Activated CD4-positive, alpha-beta memory T cell treated with anti-CD3 and anti-CD28 coated beads for 36 hours (primary cell): ENCODE data around the gene DLG1. TPM values are rescaled to one million over a fixed set of nuclear protein-coding genes. Genes with fewer than 3 reads are reported as not detected.

ENCODE experiments used
- CTCF ChIA-PET: fragments of 350-600 bp; sonication (Branson Sonifier 250); formaldehyde crosslinking; loops from one replicate; lab custom pipeline; 2021; ENCODE audit warnings: antibody characterized with exemption, inconsistent platforms; lab: Charles Lee
- POLR2A ChIA-PET: fragments of 350-600 bp; sonication (Branson Sonifier 250); formaldehyde crosslinking; loops from one replicate; lab custom pipeline; 2021; ENCODE audit warnings: antibody characterized with exemption; lab: Charles Lee
- DNase-seq: peaks from one replicate; pipeline ENCODE4 v3.0.0-alpha.2; 2020
- H3K27ac Mint-ChIP-seq: one replicate; pipeline ENCODE4 v1.8.0; 2021; ENCODE audit warnings: mixed read lengths
- H3K27me3 Mint-ChIP-seq: one replicate; pipeline ENCODE4 v1.8.0; 2021; ENCODE audit warnings: mixed read lengths
- H3K36me3 Mint-ChIP-seq: one replicate; pipeline ENCODE4 v1.8.0; 2021; ENCODE audit warnings: mixed read lengths
- H3K4me1 Mint-ChIP-seq: one replicate; pipeline ENCODE4 v1.8.0; 2021; ENCODE audit warnings: low read depth, mixed read lengths
- H3K4me3 Mint-ChIP-seq: one replicate; pipeline ENCODE4 v1.8.0; 2021; ENCODE audit warnings: mild to moderate bottlenecking, mixed read lengths
- H3K9me3 Mint-ChIP-seq: one replicate; pipeline ENCODE4 v1.8.0; 2021; ENCODE audit warnings: mixed read lengths
- intact Hi-C: fragments of 100-400 bp; cut with micrococcal nuclease; formaldehyde crosslinking; loops from one replicate; pipeline ENCODE4 v1.15.1; 2023
- total RNA-seq, 2 experiments: library from RNA; stranded (reverse); gene quantifications; one replicate each; pipeline ENCODE4 v1.2.3, GENCODE V29; 2021

The DLG1 gene
- total RNA-seq, 2 experiments from 2014 or later: 52.6 to 53.3 TPM

- peaks cover 22% of the 10 kb centered on the region for H3K36me3 Mint-ChIP-seq
- H3K4me1 Mint-ChIP-seq: peaks cover 37% of the 10 kb centered on the region
- peak overlapping the region; percentile 97 for H3K4me3 Mint-ChIP-seq
- no peaks in the 10 kb centered on the region for H3K9me3 Mint-ChIP-seq
- DNase-seq: no peak
- intact Hi-C loops: loop anchor here (5.0 to 10.0 kb wide), 5 partner anchors 40 to 652 kb away; partner anchors contain the start of gene NCBP2
- H3K27me3 Mint-ChIP-seq: peaks cover 14% of the 10 kb centered on the region
- ChIA-PET CTCF (no interaction called here), POLR2A (no interaction called here)
- H3K27ac Mint-ChIP-seq: peak overlapping the region; percentile 89
Observed at GRCh38 chr3:197297002-197297401, 1.4 kb downstream of the DLG1 start.

GRCh38 chr3:197296545-197296944 is 1.9 kb downstream of the DLG1 start:
- ChIA-PET CTCF (interaction anchor here (1.2 kb wide), 1 partner anchor 40 kb away, joined by 13 read pairs; no protein-coding TSS in a partner anchor), POLR2A (no interaction called here)
- no peak for DNase-seq
- peak overlapping the region; percentile 89 for H3K27ac Mint-ChIP-seq
- peaks cover 14% of the 10 kb centered on the region for H3K27me3 Mint-ChIP-seq
- peaks cover 25% of the 10 kb centered on the region for H3K36me3 Mint-ChIP-seq
- H3K4me3 Mint-ChIP-seq: peak overlapping the region; percentile 97
- intact Hi-C loops: loop anchor here (5.0 to 10.0 kb wide), 5 partner anchors 39 to 652 kb away; partner anchors contain the start of gene NCBP2
- no peaks in the 10 kb centered on the region for H3K9me3 Mint-ChIP-seq
- H3K4me1 Mint-ChIP-seq: peaks cover 41% of the 10 kb centered on the region

GRCh38 chr3:197295871-197296270 is 2.5 kb downstream of the DLG1 start:
- H3K27me3 Mint-ChIP-seq: peaks cover 11% of the 10 kb centered on the region
- POLR2A ChIA-PET: no interaction called here
- no peaks in the 10 kb centered on the region for H3K9me3 Mint-ChIP-seq

GRCh38 chr3:197293605-197294237 is 4.7 kb downstream of the DLG1 start:
- intact Hi-C loops: loop anchor here (5.0 to 10.0 kb wide), 3 partner anchors 34 to 649 kb away; no protein-coding TSS in a partner anchor
- Mint-ChIP-seq H3K4me3 (no peak overlapping the region), H3K36me3 (peaks cover 37% of the 10 kb centered on the region), H3K27me3 (no peaks in the 10 kb centered on the region), H3K27ac (no peak overlapping the region), H3K9me3 (no peaks in the 10 kb centered on the region), H3K4me1 (peaks cover 61% of the 10 kb centered on the region)
- no peak for DNase-seq
- ChIA-PET POLR2A (no interaction called here), CTCF (interaction anchor here (0.8 kb wide), 1 partner anchor 9 kb away, joined by 3 read pairs; no protein-coding TSS in a partner anchor)

More at GRCh38 chr3:197295871-197296270, 2.5 kb downstream of the DLG1 start:
- intact Hi-C loops: loop anchor here (5.0 to 10.0 kb wide), 5 partner anchors 39 to 651 kb away; partner anchors contain the start of gene NCBP2
- Mint-ChIP-seq H3K4me1 (peaks cover 48% of the 10 kb centered on the region), H3K36me3 (peaks cover 28% of the 10 kb centered on the region), H3K4me3 (peak overlapping the region; percentile 20), H3K27ac (no peak overlapping the region)
- no peak for DNase-seq
- CTCF ChIA-PET: interaction anchor here (1.2 kb wide), 3 partner anchors 13 to 214 kb away, joined by 4 to 13 read pairs (median 4); no protein-coding TSS in a partner anchor

- Mint-ChIP-seq H3K27me3 (no peaks in the 10 kb centered on the region), H3K4me1 (peaks cover 61% of the 10 kb centered on the region), H3K27ac (no peak overlapping the region), H3K4me3 (no peak overlapping the region), H3K36me3 (peaks cover 39% of the 10 kb centered on the region), H3K9me3 (no peaks in the 10 kb centered on the region)
- CTCF ChIA-PET: no interaction called here
- POLR2A ChIA-PET: no interaction called here
- no peak for DNase-seq
- intact Hi-C loops: loop anchor here (5.0 to 10.0 kb wide), 3 partner anchors 35 to 648 kb away; no protein-coding TSS in a partner anchor
Observed at GRCh38 chr3:197292648-197293047, 5.8 kb downstream of the DLG1 start.

GRCh38 chr3:197292083-197292646 is 6.2 kb downstream of the DLG1 start:
- Mint-ChIP-seq H3K4me1 (peaks cover 61% of the 10 kb centered on the region), H3K9me3 (no peaks in the 10 kb centered on the region), H3K27ac (no peak overlapping the region), H3K27me3 (no peaks in the 10 kb centered on the region), H3K36me3 (peaks cover 38% of the 10 kb centered on the region), H3K4me3 (no peak overlapping the region)
- DNase-seq: peak; percentile 35
- ChIA-PET CTCF (no interaction called here), POLR2A (no interaction called here)
- intact Hi-C loops: loop anchor here (5.0 to 10.0 kb wide), 3 partner anchors 35 to 647 kb away; no protein-coding TSS in a partner anchor

- peaks cover 33% of the 10 kb centered on the region for H3K36me3 Mint-ChIP-seq
- no peak overlapping the region for H3K27ac Mint-ChIP-seq
- H3K4me3 Mint-ChIP-seq: no peak overlapping the region
- POLR2A ChIA-PET: no interaction called here
- no peaks in the 10 kb centered on the region for H3K9me3 Mint-ChIP-seq
- H3K4me1 Mint-ChIP-seq: peaks cover 46% of the 10 kb centered on the region
- intact Hi-C loops: loop anchor here (5.0 to 10.0 kb wide), 3 partner anchors 38 to 645 kb away; no protein-coding TSS in a partner anchor
- DNase-seq: no peak
- CTCF ChIA-PET: interaction anchor here (2.1 kb wide), 1 partner anchor 33 kb away, joined by 12 read pairs; no protein-coding TSS in a partner anchor
- H3K27me3 Mint-ChIP-seq: no peaks in the 10 kb centered on the region
Observed at GRCh38 chr3:197289726-197290125, 8.7 kb downstream of the DLG1 start.

- Mint-ChIP-seq H3K9me3 (no peaks in the 10 kb centered on the region), H3K27ac (no peak overlapping the region), H3K4me1 (peaks cover 39% of the 10 kb centered on the region), H3K36me3 (peaks cover 30% of the 10 kb centered on the region), H3K27me3 (no peaks in the 10 kb centered on the region), H3K4me3 (no peak overlapping the region)
- ChIA-PET CTCF (interaction anchor here (1.0 kb wide), 1 partner anchor 30 kb away, joined by 5 read pairs; no protein-coding TSS in a partner anchor), POLR2A (interaction anchor here (0.6 kb wide), 1 partner anchor 16 kb away, joined by 3 read pairs; no protein-coding TSS in a partner anchor)
- DNase-seq: no peak
- intact Hi-C loops: no loop called here
Observed at GRCh38 chr3:197286678-197287077, 11.7 kb downstream of the DLG1 start.

GRCh38 chr3:197285557-197285956 is 12.9 kb downstream of the DLG1 start:
- Mint-ChIP-seq H3K9me3 (no peaks in the 10 kb centered on the region), H3K27ac (no peak overlapping the region), H3K27me3 (no peaks in the 10 kb centered on the region), H3K4me1 (peaks cover 30% of the 10 kb centered on the region), H3K4me3 (no peak overlapping the region), H3K36me3 (peaks cover 32% of the 10 kb centered on the region)
- intact Hi-C loops: no loop called here
- ChIA-PET CTCF (no interaction called here), POLR2A (no interaction called here)
- no peak for DNase-seq

- H3K27me3 Mint-ChIP-seq: no peaks in the 10 kb centered on the region
- H3K9me3 Mint-ChIP-seq: no peaks in the 10 kb centered on the region
- no peak overlapping the region for H3K4me3 Mint-ChIP-seq
- peaks cover 24% of the 10 kb centered on the region for H3K4me1 Mint-ChIP-seq
- no peak overlapping the region for H3K27ac Mint-ChIP-seq
- peaks cover 33% of the 10 kb centered on the region for H3K36me3 Mint-ChIP-seq
- ChIA-PET POLR2A (interaction anchor here (1.6 kb wide), 1 partner anchor 43 kb away, joined by 3 read pairs; no protein-coding TSS in a partner anchor), CTCF (interaction anchor here (0.7 to 2.0 kb wide), 2 partner anchors 12 to 55 kb away, joined by 3 to 4 read pairs; no protein-coding TSS in a partner anchor)
- intact Hi-C loops: no loop called here
- DNase-seq: no peak
Observed at GRCh38 chr3:197283045-197283444, 15.4 kb downstream of the DLG1 start.

- ChIA-PET CTCF (interaction anchor here (2.0 to 2.3 kb wide), 2 partner anchors 13 to 25 kb away, joined by 4 to 8 read pairs; no protein-coding TSS in a partner anchor), POLR2A (no interaction called here)
- intact Hi-C loops: no loop called here
- Mint-ChIP-seq H3K36me3 (peaks cover 40% of the 10 kb centered on the region), H3K27ac (no peak overlapping the region), H3K9me3 (no peaks in the 10 kb centered on the region), H3K27me3 (no peaks in the 10 kb centered on the region), H3K4me3 (no peak overlapping the region), H3K4me1 (peaks cover 24% of the 10 kb centered on the region)
- no peak for DNase-seq
Observed at GRCh38 chr3:197281849-197282248, 16.6 kb downstream of the DLG1 start.

- CTCF ChIA-PET: interaction anchor here (2.3 kb wide), 1 partner anchor 23 kb away, joined by 8 read pairs; no protein-coding TSS in a partner anchor
- POLR2A ChIA-PET: no interaction called here
- H3K9me3 Mint-ChIP-seq: no peaks in the 10 kb centered on the region
- H3K27ac Mint-ChIP-seq: no peak overlapping the region
- H3K4me3 Mint-ChIP-seq: no peak overlapping the region
- no peak for DNase-seq
- H3K36me3 Mint-ChIP-seq: peaks cover 33% of the 10 kb centered on the region
- H3K4me1 Mint-ChIP-seq: peaks cover 31% of the 10 kb centered on the region
- no peaks in the 10 kb centered on the region for H3K27me3 Mint-ChIP-seq
- intact Hi-C loops: no loop called here
Observed at GRCh38 chr3:197280156-197280555, 18.3 kb downstream of the DLG1 start.
